ACHN (cell line): ENCODE measurements around the gene GPN3.
"Not testable (repeated sequence)": the region's sequence is repeated elsewhere in the genome, so short reads cannot be mapped to it uniquely, and the experiment has no call there.

Experiments
- DNase-seq: peaks from one replicate; pipeline ENCODE4 v3.0.0-alpha.2; 2015
- in situ Hi-C: cut with HindIII; loops from 2 replicates; pipeline ENCODE4 v1.10.0; 2017; ENCODE audit warnings: low sequenced_read_pairs, low pct_ligation_motif_present, low pct_unique_long_range_greater_than_20kb

Gene GPN3

GRCh38 chr12:110468214-110469048 lies at the start of gene GPN3, which contains the start of gene FAM216A:
TSS of gene GPN3 (minus strand) at chr12:110468257. CDS start at chr12:110468203, 54 bp downstream.
TSS of gene FAM216A (plus strand) at chr12:110468845. CDS start at chr12:110468876, 31 bp downstream.
- peak; percentile 100 for DNase-seq
- in situ Hi-C loops = no loop called here

- in situ Hi-C loops = no loop called here
These were observed 48.9 kb upstream of the GPN3 start for GRCh38 chr12:110516995-110517394.

GRCh38 chr12:110514363-110514762 lies 46.3 kb upstream of the GPN3 start:
- in situ Hi-C loops = no loop called here
- no peak for DNase-seq

More at GRCh38 chr12:110516995-110517394, 48.9 kb upstream of the GPN3 start:
- no peak for DNase-seq

GRCh38 chr12:110513842-110514241 lies 45.8 kb upstream of the GPN3 start:
- in situ Hi-C loops = no loop called here
- DNase-seq = no peak

GRCh38 chr12:110508071-110508586 lies 40.1 kb upstream of the GPN3 start:
- in situ Hi-C loops = no loop called here
- DNase-seq = no peak

GRCh38 chr12:110505332-110505731 lies 37.3 kb upstream of the GPN3 start:
- no peak for DNase-seq
- in situ Hi-C loops = no loop called here

GRCh38 chr12:110503432-110503831 lies 35.4 kb upstream of the GPN3 start:
- in situ Hi-C loops = no loop called here
- DNase-seq = no peak

GRCh38 chr12:110501752-110502738 lies 34.0 kb upstream of the GPN3 start, which contains the start of the genes RAD9B and VPS29:
TSS of gene RAD9B (plus strand) at chr12:110502331. CDS start at chr12:110502338, 7 bp downstream.
TSS of gene VPS29 (minus strand) at chr12:110502111. CDS start at chr12:110502051, 60 bp downstream.
- in situ Hi-C loops = no loop called here
- peak; percentile 100 for DNase-seq

- in situ Hi-C loops = no loop called here
- peak; percentile 87 for DNase-seq
These were observed 33.3 kb upstream of the GPN3 start for GRCh38 chr12:110501399-110501751.

- in situ Hi-C loops = no loop called here
- DNase-seq = peak; percentile 14
These were observed 31.1 kb upstream of the GPN3 start for GRCh38 chr12:110498984-110499706.

GRCh38 chr12:110475426-110475825 lies 7.4 kb upstream of the GPN3 start:
- in situ Hi-C loops = no loop called here
- DNase-seq = no peak

- DNase-seq = no peak
- in situ Hi-C loops = no loop called here
These were observed 227 bp downstream of the GPN3 start for GRCh38 chr12:110467847-110468213.

- in situ Hi-C loops = no loop called here
- DNase-seq = no peak
These were observed 1.3 kb downstream of the GPN3 start for GRCh38 chr12:110466791-110467190.

GRCh38 chr12:110465765-110466164 lies 2.3 kb downstream of the GPN3 start:
- DNase-seq, in situ Hi-C loops: not testable (repeated sequence)

GRCh38 chr12:110465024-110465423 lies 3.0 kb downstream of the GPN3 start:
- in situ Hi-C loops = no loop called here
- no peak for DNase-seq

- in situ Hi-C loops = not testable (repeated sequence)
These were observed 6.9 kb downstream of the GPN3 start for GRCh38 chr12:110461189-110461588.

GRCh38 chr12:110458756-110459155 lies 9.3 kb downstream of the GPN3 start:
- in situ Hi-C loops = no loop called here
- no peak for DNase-seq

More at GRCh38 chr12:110461189-110461588, 6.9 kb downstream of the GPN3 start:
- not testable (repeated sequence) for DNase-seq
